T-helper 17 cell (primary cell): ENCODE data around the gene DNAJC2. TPM values are rescaled to one million over a fixed set of nuclear protein-coding genes. Genes with fewer than 3 reads are reported as not detected.

Source experiments
- ATAC-seq: fragments of 150-1000 bp; cut with Tn5 transposase; 2 replicates; pipeline ENCODE4 v1.10.0; 2021; ENCODE audit warnings: mild to moderate bottlenecking, moderate library complexity
- DNase-seq, 3 donors: peaks; one replicate each; pipeline versions ENCODE4 v3.0.0 to v3.0.0-alpha.2; 2020 to 2021
- H3K9me3 ChIP-seq: one replicate; pipeline ENCODE4 v1.7.0; 2013; ENCODE audit warnings: low read length, mild to moderate bottlenecking; ENCODE audit not compliant: control insufficient read depth, poor library complexity, severe bottlenecking
- H3K27ac Mint-ChIP-seq: one replicate; pipeline ENCODE4 v1.8.0; 2022; ENCODE audit warnings: mild to moderate bottlenecking, moderate library complexity, mixed read lengths
- H3K27me3 Mint-ChIP-seq: one replicate; pipeline ENCODE4 v1.8.0; 2022; ENCODE audit warnings: mixed read lengths
- H3K36me3 Mint-ChIP-seq: one replicate; pipeline ENCODE4 v1.8.0; 2022; ENCODE audit warnings: low read depth, mixed read lengths
- H3K4me1 Mint-ChIP-seq: one replicate; pipeline ENCODE4 v1.8.0; 2022; ENCODE audit warnings: mild to moderate bottlenecking, mixed read lengths
- H3K4me3 Mint-ChIP-seq: one replicate; pipeline ENCODE4 v1.8.0; 2022; ENCODE audit warnings: mild to moderate bottlenecking, moderate library complexity, mixed read lengths
- total RNA-seq, 4 donors: library from RNA in 2 of 4; stranded (reverse) in 2 of 4; gene quantifications; one replicate each; pipeline ENCODE4 v1.2.3 and lab custom pipeline; 2022 to 2026

DNAJC2 gene, protein sequence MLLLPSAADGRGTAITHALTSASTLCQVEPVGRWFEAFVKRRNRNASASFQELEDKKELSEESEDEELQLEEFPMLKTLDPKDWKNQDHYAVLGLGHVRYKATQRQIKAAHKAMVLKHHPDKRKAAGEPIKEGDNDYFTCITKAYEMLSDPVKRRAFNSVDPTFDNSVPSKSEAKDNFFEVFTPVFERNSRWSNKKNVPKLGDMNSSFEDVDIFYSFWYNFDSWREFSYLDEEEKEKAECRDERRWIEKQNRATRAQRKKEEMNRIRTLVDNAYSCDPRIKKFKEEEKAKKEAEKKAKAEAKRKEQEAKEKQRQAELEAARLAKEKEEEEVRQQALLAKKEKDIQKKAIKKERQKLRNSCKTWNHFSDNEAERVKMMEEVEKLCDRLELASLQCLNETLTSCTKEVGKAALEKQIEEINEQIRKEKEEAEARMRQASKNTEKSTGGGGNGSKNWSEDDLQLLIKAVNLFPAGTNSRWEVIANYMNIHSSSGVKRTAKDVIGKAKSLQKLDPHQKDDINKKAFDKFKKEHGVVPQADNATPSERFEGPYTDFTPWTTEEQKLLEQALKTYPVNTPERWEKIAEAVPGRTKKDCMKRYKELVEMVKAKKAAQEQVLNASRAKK
- total RNA-seq (10 to 100 TPM; 56.1 to 65.3 TPM), total RNA-seq (lab: John Stamatoyannopoulos, UW) (77.3 to 99.2 reads per million in 2 donors)

DNA sequence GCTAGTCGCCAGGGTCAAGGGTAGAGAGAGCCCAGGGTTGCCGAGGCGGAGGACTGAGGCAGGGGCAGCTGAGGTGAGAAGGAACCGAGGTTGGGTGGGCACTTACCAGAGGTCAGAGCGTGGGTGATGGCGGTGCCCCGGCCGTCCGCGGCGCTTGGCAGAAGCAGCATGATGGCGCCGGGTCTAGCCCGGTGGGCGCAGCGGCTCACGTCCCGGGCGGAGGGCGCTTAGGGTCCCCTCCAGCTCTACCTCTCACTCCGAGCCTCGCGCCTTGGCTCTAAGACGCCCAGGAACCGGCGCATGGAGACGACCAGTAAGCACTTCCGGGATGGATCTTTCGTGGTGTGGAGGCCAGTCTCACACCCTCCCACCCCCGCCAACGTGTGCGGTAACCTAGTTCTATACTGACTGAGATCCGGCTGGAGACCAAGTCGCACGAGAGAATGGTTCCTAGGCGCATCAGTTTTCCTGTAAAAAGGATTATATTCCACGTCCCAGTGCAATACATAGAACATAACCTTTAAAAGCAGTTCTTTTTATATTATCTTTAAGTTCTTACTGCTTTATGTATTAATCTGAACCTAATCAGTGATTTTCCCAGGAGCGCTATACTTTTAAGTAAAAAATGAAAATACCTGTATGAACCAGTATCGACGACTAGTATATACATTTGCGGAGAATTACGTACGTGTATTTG, at the start of gene DNAJC2:
Gene DNAJC2 (minus strand): TSS at position 315 of the 697 bp plus-strand sequence. CDS start 145 bp downstream, at position 170.
- peak within 1 kb of the TSS; percentile 99 for H3K27ac Mint-ChIP-seq
- H3K9me3 ChIP-seq: no peaks in the 10 kb centered on the region
- peaks cover 5% of the 10 kb centered on the region for H3K36me3 Mint-ChIP-seq
- peaks cover 42% of the 10 kb centered on the region for H3K4me1 Mint-ChIP-seq
- DNase-seq (peak; percentile 63 to 76 (median 70)), ATAC-seq (peak; percentile 88)
- H3K27me3 Mint-ChIP-seq: no peaks in the 10 kb centered on the region
- H3K4me3 Mint-ChIP-seq: peak within 1 kb of the TSS; percentile 100

DNA sequence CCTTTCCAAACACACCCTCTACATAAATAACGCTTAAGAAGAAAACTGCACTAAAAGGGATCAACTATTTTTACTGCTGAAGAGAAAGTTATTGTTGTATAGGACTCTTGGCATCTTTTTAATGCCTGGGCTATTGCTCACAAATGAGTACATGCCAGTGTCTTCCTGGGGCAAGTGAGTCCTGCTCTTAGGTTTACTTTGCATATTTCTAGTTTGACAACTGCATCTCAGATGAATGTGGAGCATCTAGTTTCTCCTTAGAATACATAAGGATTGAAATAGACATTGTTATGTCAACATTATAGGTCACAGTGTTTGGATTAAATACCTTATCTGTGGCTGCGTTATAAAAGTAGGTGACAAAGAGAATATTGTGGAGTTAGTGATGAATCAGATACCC, 47.4 kb upstream of the DNAJC2 start:
- peaks cover 3% of the 10 kb centered on the region for H3K4me1 Mint-ChIP-seq
- no peak for ATAC-seq
- H3K4me3 Mint-ChIP-seq: no peak overlapping the region
- H3K9me3 ChIP-seq: no peaks in the 10 kb centered on the region
- peaks cover 33% of the 10 kb centered on the region for H3K27me3 Mint-ChIP-seq
- H3K27ac Mint-ChIP-seq: no peak overlapping the region
- H3K36me3 Mint-ChIP-seq: peaks cover 2% of the 10 kb centered on the region
- DNase-seq: no peak

DNA sequence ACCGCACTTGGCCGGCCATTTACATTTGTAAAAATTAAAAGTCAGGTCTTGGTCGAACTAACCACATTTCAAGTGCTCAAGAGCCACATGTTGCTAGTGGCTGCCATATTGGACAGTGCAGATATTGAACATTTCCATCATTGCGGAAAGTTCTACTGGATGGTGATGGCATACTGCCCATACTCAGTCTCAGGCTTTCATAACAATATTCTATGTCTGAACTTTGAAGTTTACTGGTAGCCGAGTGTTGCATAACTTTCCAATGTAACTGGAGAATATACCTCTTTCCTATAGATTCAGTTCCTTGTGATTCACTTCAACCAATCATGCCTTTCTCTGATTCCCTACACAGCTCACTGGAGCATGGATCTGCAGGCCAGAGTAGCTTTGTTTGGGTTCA, 46.6 kb upstream of the DNAJC2 start:
- Mint-ChIP-seq H3K4me3 (no peak overlapping the region), H3K4me1 (no peaks in the 10 kb centered on the region), H3K36me3 (peaks cover 2% of the 10 kb centered on the region), H3K27me3 (peaks cover 27% of the 10 kb centered on the region), H3K27ac (no peak overlapping the region)
- ATAC-seq: no peak
- DNase-seq: no peak
- H3K9me3 ChIP-seq: no peaks in the 10 kb centered on the region

DNA sequence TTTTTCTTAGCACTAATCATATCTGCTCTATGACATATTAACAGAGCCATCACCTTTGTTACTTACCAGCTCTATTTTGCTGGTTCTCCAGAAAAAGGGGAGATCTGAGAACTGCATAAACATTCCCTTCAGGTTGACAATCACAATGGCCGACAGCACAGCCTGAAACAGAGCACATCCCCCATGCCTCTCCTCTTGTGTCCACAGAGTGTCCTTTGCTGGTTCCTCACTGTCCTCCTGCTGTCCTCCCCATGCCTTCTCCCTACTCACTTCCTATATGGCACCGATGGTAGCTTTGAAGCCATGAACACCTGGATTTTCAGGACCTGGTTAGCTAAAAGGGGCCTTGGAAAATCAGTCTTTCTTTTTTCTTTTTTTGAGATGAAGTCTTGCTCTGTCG, 44.7 kb upstream of the DNAJC2 start:
- Mint-ChIP-seq H3K36me3 (peaks cover 2% of the 10 kb centered on the region), H3K4me1 (no peaks in the 10 kb centered on the region), H3K4me3 (no peak overlapping the region), H3K27me3 (peaks cover 22% of the 10 kb centered on the region), H3K27ac (no peak overlapping the region)
- H3K9me3 ChIP-seq: no peaks in the 10 kb centered on the region
- ATAC-seq (no peak), DNase-seq (no peak)

DNA sequence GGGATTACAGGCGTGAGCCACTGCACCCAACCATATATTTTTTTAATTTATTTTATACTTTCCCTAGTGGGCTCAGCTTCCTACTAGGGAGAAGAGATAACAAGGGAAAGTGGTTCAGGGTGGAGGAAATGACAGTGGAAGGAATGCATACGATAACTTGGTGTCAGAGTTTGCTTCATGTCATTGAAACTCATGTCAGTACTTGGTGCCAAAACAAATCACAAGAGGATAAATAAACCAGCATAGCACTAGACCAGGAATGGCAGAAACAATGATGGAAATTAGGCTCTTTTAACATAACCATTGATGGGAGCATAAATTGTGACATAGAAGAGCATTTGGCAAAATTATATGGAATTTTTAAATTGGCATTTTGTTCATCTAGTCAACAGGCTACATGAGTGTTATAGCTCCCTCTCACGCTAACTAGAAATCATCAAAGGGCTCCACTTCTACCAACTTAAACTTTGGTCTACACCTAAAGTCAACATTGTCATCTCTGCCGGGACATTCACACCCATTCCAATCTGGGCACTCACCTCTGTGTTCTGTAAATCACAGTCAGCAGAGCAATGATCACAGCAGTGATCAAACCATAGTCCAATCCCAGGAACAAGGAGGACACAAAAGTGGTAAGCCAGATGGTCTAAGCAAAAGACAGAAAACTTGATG, 44.0 kb upstream of the DNAJC2 start:
- H3K9me3 ChIP-seq: no peaks in the 10 kb centered on the region
- Mint-ChIP-seq H3K36me3 (peaks cover 2% of the 10 kb centered on the region), H3K27me3 (peaks cover 22% of the 10 kb centered on the region), H3K27ac (no peak overlapping the region), H3K4me1 (no peaks in the 10 kb centered on the region), H3K4me3 (no peak overlapping the region)
- DNase-seq (no peak), ATAC-seq (no peak)

DNA sequence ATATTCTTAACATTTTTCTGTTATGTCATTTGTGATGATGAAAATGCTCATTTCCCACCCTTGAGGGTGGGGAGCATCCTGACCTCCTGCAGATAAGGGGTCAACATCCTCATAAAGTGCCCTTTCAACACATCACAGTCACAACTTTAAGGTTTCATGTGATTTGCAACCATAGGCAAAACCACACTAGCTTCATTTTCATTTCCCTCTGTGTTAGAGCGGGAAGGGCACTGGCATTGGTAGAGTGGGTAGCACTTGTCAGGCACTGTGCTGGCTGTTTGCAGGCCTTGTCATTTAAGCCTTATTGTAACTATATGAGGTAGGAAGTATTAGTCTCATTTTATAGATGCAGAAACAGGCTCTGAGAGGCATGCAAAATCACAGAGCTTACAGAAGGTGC, 42.7 kb upstream of the DNAJC2 start:
- no peaks in the 10 kb centered on the region for H3K9me3 ChIP-seq
- peaks cover 21% of the 10 kb centered on the region for H3K27me3 Mint-ChIP-seq
- no peak for ATAC-seq
- DNase-seq: no peak
- peaks cover 2% of the 10 kb centered on the region for H3K36me3 Mint-ChIP-seq
- peaks cover 3% of the 10 kb centered on the region for H3K4me1 Mint-ChIP-seq
- H3K27ac Mint-ChIP-seq: no peak overlapping the region
- H3K4me3 Mint-ChIP-seq: no peak overlapping the region

DNA sequence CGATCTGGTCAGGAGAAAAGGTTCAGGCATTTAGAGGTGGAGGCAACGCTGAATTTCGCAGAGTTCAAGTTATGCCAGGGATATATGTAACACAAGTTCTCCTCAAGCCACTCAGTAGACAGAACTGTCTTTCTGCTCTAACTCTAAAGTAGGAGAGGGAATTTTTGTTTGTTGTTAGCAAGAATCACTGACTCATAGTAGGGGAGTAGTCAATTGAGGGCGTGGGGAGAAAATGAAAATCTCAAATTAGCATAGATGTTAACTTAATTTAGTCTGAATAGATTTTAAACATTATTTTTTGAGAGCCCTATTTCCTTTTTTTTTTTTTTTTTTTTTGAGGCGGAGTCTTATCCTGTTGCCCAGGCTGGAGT, 37.5 kb upstream of the DNAJC2 start:
- Mint-ChIP-seq H3K4me1 (peaks cover 3% of the 10 kb centered on the region), H3K27ac (no peak overlapping the region), H3K36me3 (no peaks in the 10 kb centered on the region), H3K4me3 (no peak overlapping the region), H3K27me3 (peaks cover 18% of the 10 kb centered on the region)
- ATAC-seq (no peak), DNase-seq (no peak)
- H3K9me3 ChIP-seq: no peaks in the 10 kb centered on the region

DNA sequence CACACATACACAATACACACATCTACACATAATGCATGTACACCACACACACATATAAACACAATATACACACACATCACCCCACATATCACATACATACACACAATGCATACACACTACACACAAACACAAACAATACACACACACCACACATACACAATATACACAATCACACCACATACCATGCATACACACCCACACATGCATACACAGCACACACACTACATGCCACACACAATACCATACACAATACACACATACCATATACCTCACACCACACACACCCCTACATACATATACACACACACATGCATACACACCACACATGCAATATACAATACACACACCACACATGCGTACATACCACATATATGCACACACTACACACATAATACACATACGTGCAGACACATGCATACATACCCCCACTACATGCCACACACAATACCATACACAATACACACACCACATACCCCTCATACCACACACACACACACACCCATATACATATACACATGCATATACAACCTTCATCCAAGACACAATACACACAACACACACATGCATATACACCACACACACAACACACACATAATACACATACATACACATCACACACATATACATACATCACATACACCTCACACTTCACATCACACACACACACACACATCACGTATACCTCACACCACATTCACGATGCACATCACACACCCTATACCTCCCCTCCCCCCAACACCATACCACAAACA, 36.9 kb upstream of the DNAJC2 start:
- DNase-seq (no peak), ATAC-seq (no peak)
- no peaks in the 10 kb centered on the region for H3K36me3 Mint-ChIP-seq
- peaks cover 18% of the 10 kb centered on the region for H3K27me3 Mint-ChIP-seq
- no peak overlapping the region for H3K27ac Mint-ChIP-seq
- no peaks in the 10 kb centered on the region for H3K9me3 ChIP-seq
- H3K4me1 Mint-ChIP-seq: peaks cover 3% of the 10 kb centered on the region
- H3K4me3 Mint-ChIP-seq: no peak overlapping the region

DNA sequence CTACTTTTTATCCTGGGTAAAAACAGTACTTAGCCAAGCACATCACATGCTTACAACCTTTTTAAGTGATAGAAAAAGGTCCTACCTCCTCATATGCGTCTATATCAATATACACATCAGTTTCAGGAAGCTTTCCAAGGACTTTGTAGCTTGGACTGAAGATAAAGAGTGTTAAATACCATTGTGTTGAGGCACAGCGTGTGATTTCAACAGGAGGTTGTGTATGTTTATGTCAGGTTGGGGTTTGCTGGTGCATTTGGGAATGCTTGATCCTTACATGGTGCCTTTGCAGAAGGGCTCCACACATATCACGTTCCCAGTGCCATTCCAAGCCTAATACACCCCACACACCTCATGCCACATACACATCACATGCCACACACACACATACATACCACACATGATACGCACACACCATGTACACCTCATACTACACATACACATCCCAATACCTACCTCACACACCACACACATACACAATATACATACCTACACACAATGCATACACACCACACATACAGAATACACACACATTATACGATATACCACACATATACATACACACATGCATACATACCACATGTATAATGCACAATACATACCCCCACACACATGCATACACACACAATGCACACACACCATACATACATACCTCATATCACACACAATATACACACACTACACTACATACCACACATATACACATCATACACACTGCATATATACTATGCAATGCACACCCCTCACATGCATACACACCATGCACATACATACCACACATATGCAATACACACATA, 36.0 kb upstream of the DNAJC2 start:
- H3K27ac Mint-ChIP-seq: no peak overlapping the region
- no peaks in the 10 kb centered on the region for H3K36me3 Mint-ChIP-seq
- peaks cover 18% of the 10 kb centered on the region for H3K27me3 Mint-ChIP-seq
- DNase-seq: no peak
- no peak for ATAC-seq
- H3K9me3 ChIP-seq: no peaks in the 10 kb centered on the region
- H3K4me1 Mint-ChIP-seq: peaks cover 3% of the 10 kb centered on the region
- no peak overlapping the region for H3K4me3 Mint-ChIP-seq

DNA sequence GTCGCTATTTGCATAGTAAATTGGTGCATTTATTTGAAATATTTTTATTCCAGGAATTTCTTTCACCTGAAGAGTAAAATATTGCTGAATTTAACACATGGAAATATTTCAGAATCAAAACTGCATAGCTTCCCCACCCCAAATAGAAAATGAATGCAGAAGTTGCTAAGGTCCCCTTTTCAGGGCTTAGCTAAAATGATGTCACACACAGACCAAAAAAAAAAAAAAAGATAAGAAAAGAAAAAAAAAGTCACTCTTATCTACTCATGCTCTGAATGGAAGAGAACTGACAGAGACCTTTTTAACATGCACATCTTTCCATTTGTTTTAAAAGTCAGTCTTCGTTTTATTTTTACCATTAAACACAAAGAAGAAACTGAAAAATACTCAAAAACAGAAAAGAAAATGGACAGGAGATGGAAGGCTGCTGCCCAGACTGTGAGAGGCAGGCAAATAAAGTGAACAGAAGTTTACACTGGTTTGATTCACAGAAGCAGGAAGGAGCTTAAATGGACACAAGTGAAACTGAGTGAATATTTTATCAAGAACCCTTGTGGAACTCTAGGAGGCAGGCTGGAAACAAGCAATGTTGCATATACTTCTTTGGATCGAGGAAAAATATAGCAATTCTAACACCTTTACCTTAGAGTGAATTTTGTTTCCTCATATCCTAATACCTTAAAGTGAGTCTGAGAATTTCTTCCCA, 34.9 kb upstream of the DNAJC2 start:
- Mint-ChIP-seq H3K27ac (no peak overlapping the region), H3K4me1 (peaks cover 3% of the 10 kb centered on the region)
- ATAC-seq: no peak

DNA sequence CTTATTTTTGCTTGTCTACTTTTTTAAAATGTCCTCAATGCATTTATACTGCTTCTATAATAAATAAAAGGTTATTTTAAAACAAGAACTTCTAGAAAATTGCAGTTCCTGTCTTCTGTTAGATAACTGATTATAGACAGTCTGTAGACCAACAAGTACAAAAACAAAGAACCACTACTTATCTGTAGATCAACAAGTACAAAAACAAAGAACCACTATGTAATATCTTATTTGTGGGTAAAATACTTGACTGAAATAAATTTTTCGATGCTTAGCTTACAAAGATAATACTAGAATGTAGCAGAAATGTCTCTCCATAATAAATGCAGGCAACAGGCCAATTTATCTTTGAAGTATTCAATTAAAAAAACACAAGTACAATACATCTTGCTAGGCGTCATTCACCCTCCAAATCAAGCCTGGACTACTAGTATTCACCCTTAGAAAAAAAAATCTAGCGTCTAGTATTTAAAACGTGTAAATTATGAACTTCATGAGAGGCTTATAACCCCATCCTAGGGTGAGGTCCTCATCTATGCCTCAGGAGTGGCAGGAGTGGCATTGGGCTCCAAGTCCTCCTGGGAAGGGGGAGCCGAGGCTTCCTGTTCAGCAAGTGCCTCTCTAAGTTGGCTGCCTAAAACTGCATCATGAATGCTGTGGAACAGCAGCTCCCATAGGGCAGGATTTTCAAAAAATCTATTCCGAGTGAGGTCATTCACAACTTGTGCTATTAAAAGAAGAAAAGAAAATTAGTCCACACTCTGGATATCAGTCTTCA, 29.5 kb upstream of the DNAJC2 start:
- DNase-seq: no peak
- peaks cover 12% of the 10 kb centered on the region for H3K27me3 Mint-ChIP-seq
- no peaks in the 10 kb centered on the region for H3K9me3 ChIP-seq
- peak overlapping the region; percentile 50 for H3K4me3 Mint-ChIP-seq
- ATAC-seq: no peak
- peaks cover 11% of the 10 kb centered on the region for H3K4me1 Mint-ChIP-seq
- no peaks in the 10 kb centered on the region for H3K36me3 Mint-ChIP-seq
- peak overlapping the region; percentile 74 for H3K27ac Mint-ChIP-seq

More for the DNA sequence above, 34.9 kb upstream of the DNAJC2 start:
- Mint-ChIP-seq H3K27me3 (peaks cover 18% of the 10 kb centered on the region), H3K36me3 (no peaks in the 10 kb centered on the region), H3K4me3 (no peak overlapping the region)
- DNase-seq: no peak
- no peaks in the 10 kb centered on the region for H3K9me3 ChIP-seq
